Dedifferentiated amniotic fluid mesenchymal stem cell (primary cell): ENCODE measurements around the gene CHAD.
"Not testable (repeated sequence)": the region's sequence is repeated elsewhere in the genome, so short reads cannot be mapped to it uniquely, and the experiment has no call there.

ENCODE experiments used
- DNase-seq: peaks from one replicate; pipeline ENCODE4 v3.0.0-alpha.2; 2016; ENCODE audit errors: extremely low spot score

The CHAD gene

GRCh38 chr17:50457621-50458020 lies 11.1 kb downstream of the CHAD start:
- DNase-seq, result no peak

- DNase-seq, result no peak
Observed at GRCh38 chr17:50453901-50454300, 14.8 kb downstream of the CHAD start.

GRCh38 chr17:50452630-50453300 lies 15.9 kb downstream of the CHAD start:
- no peak for DNase-seq

DNA sequence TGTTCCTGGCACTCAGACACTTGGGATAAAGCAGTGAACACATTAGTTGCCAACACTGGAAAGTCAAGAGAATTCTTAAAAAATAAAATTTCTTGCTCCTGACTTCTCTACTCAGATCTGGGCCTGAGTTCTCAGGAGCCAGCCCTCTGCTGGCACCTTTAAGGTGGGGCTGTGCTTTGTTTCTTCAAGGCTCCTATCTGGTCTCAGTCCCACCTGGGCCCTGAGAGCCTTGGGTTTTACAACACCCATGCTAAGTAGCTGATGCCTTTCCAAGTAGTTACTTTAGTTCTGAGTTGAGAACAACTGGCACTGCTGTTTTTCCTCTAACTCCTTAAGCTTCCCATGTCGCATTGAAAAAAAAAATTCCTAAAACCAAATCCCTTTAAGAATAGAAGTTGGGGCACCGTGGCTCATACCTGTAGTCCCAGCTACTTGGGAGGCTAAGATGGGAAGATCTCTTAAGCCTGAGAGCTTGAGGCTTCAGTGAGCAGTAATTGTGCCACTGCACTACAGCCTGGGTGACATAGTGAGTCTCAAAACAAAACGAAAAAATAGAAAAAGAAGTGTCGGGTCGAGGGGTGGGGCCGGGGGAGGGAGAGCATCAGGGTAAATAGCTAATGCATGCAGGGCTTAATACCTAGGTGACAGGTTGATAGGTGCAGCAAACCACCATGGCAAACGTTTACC lies 16.6 kb downstream of the CHAD start:
- DNase-seq, result no peak

GRCh38 chr17:50448643-50449042 lies 20.0 kb downstream of the CHAD start:
- no peak for DNase-seq

DNA sequence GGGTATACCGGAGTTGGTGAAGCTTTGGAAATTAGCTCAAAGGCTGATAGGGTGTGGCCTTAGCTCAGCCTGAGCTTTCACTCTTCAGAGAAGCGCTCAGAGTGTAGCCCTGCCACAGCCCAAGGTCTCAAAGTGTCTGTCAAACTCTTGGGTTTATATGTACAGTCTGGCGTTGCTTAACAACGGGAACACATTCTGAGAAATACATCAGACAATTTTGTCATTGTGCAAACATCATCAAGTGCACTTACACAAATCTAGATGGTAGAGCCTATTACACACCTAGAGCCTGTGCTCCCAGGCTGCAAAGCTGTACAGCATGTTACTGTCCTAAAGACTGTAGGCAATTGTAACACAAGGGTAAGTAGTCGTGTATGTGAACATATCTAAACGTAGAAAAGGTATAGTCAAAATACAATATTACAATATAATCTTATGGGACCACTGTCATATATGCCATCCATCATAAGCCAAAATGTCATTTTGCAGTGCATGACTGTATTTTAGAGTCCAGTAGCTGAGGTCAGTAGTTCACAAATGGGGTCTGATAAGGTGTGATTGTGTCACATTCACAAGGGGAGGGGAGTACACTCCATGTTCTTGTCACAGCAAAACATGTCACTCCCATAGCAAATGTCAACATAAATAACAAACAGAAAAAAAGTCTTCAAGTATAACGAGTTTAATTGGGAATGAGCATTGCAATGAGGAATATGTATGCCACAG lies 20.6 kb downstream of the CHAD start:
- DNase-seq, result no peak

- DNase-seq, result no peak
Observed at GRCh38 chr17:50445730-50446325, 22.9 kb downstream of the CHAD start.

GRCh38 chr17:50444841-50445715 lies 23.6 kb downstream of the CHAD start:
- DNase-seq, result no peak

GRCh38 chr17:50443505-50443974 lies 25.1 kb downstream of the CHAD start:
- peak; percentile 44 for DNase-seq

- DNase-seq, result no peak
Observed at GRCh38 chr17:50440838-50441829, 27.5 kb downstream of the CHAD start.

DNA sequence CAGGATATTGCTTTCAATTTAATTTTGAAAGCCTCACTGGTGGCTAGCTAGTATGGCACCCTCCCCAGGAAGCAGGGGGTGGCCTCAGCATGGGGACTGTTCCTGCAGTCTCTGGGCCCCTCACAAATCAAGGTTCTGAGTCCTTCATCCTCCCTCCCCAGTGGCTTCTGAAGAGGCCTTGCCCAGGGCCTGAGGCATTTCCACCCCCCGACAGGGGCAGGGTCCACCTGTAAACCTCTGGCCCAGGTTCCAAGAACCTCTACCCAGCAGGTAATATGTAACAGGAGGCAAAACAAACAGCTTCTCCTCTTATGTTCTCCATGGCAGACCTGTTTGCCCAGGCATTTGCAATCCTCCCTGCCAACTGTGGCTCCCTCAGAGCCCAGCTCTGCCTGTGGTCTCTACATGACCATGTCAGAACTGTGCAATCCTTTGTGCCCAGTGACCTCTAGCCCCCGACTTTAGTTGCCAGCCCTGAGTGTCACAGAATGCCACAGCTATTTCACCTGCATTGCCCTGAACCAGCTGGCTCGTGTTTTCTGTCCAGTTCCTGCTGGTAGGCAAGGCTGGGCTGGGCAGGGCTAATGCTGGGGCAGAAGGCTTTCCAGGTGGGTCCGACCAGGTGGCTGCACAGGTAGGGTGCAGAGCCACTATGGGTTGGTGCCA lies 28.4 kb downstream of the CHAD start:
- no peak for DNase-seq

- no peak for DNase-seq
Observed at GRCh38 chr17:50439008-50439407, 29.7 kb downstream of the CHAD start.

GRCh38 chr17:50437409-50437808 lies 31.3 kb downstream of the CHAD start:
- no peak for DNase-seq

DNA sequence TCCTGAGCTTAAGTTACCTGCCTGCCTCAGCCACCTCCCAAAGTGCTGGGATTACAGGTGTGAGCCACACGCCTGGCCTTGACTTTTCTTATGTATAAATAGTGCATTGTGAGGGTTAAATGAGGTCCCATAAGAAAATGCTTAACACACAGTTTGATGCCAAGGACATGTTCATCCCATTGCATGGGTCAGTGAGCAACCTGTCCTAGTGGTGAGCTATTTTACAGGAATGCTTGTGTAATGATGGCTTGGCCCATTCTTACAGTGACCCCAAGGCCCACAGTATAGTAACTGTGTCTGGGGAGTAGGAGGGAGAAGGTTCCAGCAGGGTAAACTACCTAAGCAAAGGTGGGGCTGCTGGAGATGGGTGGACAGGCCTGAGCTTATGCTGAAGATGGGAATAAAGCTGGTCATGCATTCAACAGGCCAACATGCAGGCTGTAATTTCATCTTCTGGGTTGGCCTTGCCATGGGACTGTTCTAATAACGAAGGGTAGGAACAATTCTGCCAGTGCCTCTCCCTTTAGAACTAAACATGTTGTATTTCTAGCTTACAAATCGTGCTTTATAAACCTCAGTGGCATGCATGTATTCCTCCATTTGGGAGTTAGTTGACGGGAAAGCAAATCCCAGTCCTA lies 36.4 kb downstream of the CHAD start:
- DNase-seq, result no peak

DNA sequence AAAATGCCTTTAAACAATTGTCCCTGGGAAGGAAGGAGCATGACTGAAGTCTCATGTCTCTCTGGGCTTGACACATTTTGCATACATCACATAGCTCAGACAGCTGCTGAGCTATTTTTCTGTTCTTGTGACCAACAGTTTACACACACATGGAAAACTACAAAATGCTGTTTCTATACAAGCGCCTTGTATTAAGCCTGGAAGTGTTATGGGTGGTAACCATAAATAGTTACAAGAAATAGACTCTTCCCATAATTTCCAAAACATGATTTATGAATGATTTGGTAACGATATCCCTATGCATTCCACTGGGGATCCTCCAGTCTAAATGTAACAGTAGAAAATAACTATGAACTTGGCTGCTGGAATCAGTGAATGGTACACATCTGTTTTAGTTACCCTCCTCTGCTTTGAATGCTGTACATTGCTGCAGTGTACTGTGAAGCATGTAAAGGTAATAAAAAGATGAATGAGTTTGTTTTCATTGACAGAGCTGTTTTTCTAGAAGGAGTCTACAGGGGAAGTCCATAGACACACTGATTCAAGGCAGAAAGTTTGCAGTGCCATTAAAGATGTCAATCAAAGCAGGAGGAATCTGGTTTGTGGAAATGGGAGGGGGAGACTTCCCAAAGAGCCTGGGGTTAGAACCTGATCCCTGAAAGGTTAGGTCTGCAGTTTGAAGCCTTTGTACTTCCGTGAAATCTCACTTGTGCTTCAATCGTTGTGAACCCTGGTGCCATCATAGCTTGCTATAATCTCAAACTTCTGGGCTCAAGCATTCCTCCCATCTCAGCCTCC lies 37.7 kb downstream of the CHAD start:
- no peak for DNase-seq

- no peak for DNase-seq
Observed at GRCh38 chr17:50429793-50430192, 38.9 kb downstream of the CHAD start.

- DNase-seq, result no peak
Observed at GRCh38 chr17:50428831-50429424, 39.8 kb downstream of the CHAD start.

GRCh38 chr17:50428126-50428525 lies 40.6 kb downstream of the CHAD start:
- DNase-seq, result not testable (repeated sequence)
